ENCODE data around the gene C1orf21.
A peak's percentile ranks its signal among the peaks of the same experiment; 100 is the strongest.

C1orf21 gene

GRCh38 chr1:184577319-184577718 lies 190.5 kb downstream of the C1orf21 start:
- no peak for DNase-seq
- in situ Hi-C loops (cut with HindIII; ENCODE audit: low pct_ligation_motif_present, low sequenced_read_pairs): no loop called here
- no peak overlapping the region for H3K27ac ChIP-seq
- no peaks in the 10 kb centered on the region for H3K36me3 ChIP-seq (replicated peaks)
- TF ChIP-seq CTCF (IDR thresholded peaks at IDR 0.05; ENCODE audit: low read depth, low read length, missing control alignments): no peak
- H3K4me3 ChIP-seq (ENCODE audit: low read depth, low read length): no peak overlapping the region
- no peaks in the 10 kb centered on the region for H3K27me3 ChIP-seq (replicated peaks)

- no peak for TF ChIP-seq CTCF (IDR thresholded peaks at IDR 0.05; ENCODE audit: low read depth, low read length, missing control alignments)
- in situ Hi-C loops (cut with HindIII; ENCODE audit: low pct_ligation_motif_present, low sequenced_read_pairs): no loop called here
- H3K27me3 ChIP-seq (replicated peaks): no peaks in the 10 kb centered on the region
- H3K36me3 ChIP-seq (replicated peaks): no peaks in the 10 kb centered on the region
- DNase-seq: no peak
- no peak overlapping the region for H3K4me3 ChIP-seq (ENCODE audit: low read depth, low read length)
- no peak overlapping the region for H3K27ac ChIP-seq
These were observed 195.6 kb downstream of the C1orf21 start for GRCh38 chr1:184582411-184582810.

- peak; percentile 24 for TF ChIP-seq CTCF (IDR thresholded peaks at IDR 0.05; ENCODE audit: low read depth, low read length, missing control alignments)
- Histone ChIP-seq H3K27ac (no peak overlapping the region), H3K36me3 (replicated peaks) (no peaks in the 10 kb centered on the region), H3K4me3 (ENCODE audit: low read depth, low read length) (no peak overlapping the region), H3K27me3 (replicated peaks) (no peaks in the 10 kb centered on the region)
- DNase-seq: no peak
- in situ Hi-C loops (cut with HindIII; ENCODE audit: low pct_ligation_motif_present, low sequenced_read_pairs): no loop called here
These were observed 197.0 kb downstream of the C1orf21 start for GRCh38 chr1:184583849-184584248.

- DNase-seq: no peak
- TF ChIP-seq CTCF (IDR thresholded peaks at IDR 0.05; ENCODE audit: low read depth, low read length, missing control alignments): no peak
- Histone ChIP-seq H3K36me3 (replicated peaks) (no peaks in the 10 kb centered on the region), H3K27me3 (replicated peaks) (no peaks in the 10 kb centered on the region), H3K27ac (no peak overlapping the region), H3K4me3 (ENCODE audit: low read depth, low read length) (no peak overlapping the region)
- in situ Hi-C loops (cut with HindIII; ENCODE audit: low pct_ligation_motif_present, low sequenced_read_pairs): no loop called here
These were observed 201.9 kb downstream of the C1orf21 start for GRCh38 chr1:184588701-184589100.

GRCh38 chr1:184590163-184590750 lies 203.4 kb downstream of the C1orf21 start:
- no peaks in the 10 kb centered on the region for H3K27me3 ChIP-seq (replicated peaks)
- H3K4me3 ChIP-seq (ENCODE audit: low read depth, low read length): no peak overlapping the region
- no peak for TF ChIP-seq CTCF (IDR thresholded peaks at IDR 0.05; ENCODE audit: low read depth, low read length, missing control alignments)
- in situ Hi-C loops (cut with HindIII; ENCODE audit: low pct_ligation_motif_present, low sequenced_read_pairs): no loop called here
- DNase-seq: no peak
- no peak overlapping the region for H3K27ac ChIP-seq
- H3K36me3 ChIP-seq (replicated peaks): no peaks in the 10 kb centered on the region

GRCh38 chr1:184593597-184593996 lies 206.8 kb downstream of the C1orf21 start:
- Histone ChIP-seq H3K4me3 (ENCODE audit: low read depth, low read length) (no peak overlapping the region), H3K27ac (peak overlapping the region; percentile 20), H3K36me3 (replicated peaks) (no peaks in the 10 kb centered on the region), H3K27me3 (replicated peaks) (no peaks in the 10 kb centered on the region)
- in situ Hi-C loops (cut with HindIII; ENCODE audit: low pct_ligation_motif_present, low sequenced_read_pairs): no loop called here
- DNase-seq: peak; percentile 68
- TF ChIP-seq CTCF (IDR thresholded peaks at IDR 0.05; ENCODE audit: low read depth, low read length, missing control alignments): no peak

Data from brain microvascular endothelial cell (primary cell).